Stimulated activated CD8-positive, alpha-beta memory T cell treated with anti-CD3 and anti-CD28 coated beads, Interleukin-15, amount 100 ng/mL, for 4 hours (primary cell): ENCODE data around the gene SFSWAP.
"Not testable (repeated sequence)": the region's sequence is repeated elsewhere in the genome, so short reads cannot be mapped to it uniquely, and the experiment has no call there.

Experiments used
- DNase-seq, 2 donors: peaks; one replicate each; pipeline ENCODE4 v3.0.0-alpha.2; 2020; ENCODE audit warnings: low read depth in 2 of 2

Gene SFSWAP

DNA sequence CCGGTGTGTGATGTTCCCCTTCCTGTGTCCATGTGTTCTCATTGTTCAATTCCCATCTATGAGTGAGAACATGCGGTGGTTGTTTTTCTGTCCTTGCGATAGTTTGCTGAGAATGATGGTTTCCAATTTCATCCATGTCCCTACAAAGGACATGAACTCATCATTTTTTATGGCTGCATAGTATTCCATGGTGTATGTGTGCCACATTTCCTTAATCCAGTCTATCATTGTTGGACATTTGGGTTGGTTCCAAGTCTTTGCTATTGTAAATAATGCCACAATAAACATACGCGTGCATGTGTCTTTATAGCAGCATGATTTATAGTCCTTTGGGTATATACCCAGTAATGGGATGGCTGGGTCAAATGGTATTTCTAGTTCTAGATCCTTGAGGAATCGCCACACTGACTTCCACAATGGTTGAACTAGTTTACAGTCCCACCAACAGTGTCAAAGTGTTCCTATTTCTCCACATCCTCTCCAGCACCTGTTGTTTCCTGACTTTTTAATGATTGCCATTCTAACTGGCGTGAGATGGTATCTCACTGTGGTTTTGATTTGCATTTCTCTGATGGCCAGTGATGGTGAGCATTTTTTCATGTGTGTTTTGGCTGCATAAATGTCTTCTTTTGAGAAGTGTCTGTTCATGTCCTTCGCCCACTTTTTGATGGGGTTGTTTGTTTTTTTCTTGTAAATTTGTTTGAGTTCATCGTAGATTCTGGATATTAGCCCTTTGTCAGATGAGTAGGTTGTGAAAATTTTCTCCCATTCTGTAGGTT, 98.8 kb downstream of the SFSWAP start:
- DNase-seq: not testable (repeated sequence)

DNA sequence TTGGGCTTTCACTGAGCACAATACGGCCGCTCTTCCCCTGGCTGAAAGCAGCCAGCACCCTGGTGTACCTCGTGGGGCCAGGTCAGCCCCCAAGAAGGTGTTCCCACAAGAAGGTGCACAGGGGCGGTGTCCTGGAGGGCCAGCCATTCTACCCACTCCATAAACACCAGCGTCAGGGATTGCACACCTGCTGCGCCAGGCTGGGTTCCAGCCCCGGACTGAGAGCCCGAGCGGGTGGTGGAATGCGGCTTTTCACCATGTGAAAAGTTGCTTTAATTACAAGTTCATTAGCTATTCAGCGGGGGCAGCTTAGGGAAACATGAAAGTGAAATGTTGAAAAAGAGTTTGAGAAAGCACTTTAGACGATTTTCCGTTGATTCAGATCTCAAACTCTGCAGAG, 99.8 kb downstream of the SFSWAP start:
- DNase-seq: no peak

DNA sequence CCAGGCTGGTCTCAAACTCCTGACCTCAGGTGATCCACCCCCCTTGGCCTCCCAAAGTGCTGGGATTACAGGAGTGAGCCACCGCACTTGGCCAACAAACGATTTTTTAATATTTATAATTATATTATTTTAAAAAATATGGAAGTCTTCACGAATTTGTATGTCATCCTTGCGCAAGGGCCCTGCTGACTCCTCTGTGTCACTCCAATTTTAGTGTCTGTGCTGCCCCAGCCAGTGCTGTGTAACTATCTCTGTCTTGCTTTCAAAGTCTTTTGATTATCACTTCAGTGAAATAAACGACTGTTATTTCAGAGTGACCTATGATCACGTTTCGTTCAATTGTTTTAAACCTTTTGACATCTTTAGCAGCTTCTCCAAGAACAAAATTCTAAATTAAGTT, 104.2 kb downstream of the SFSWAP start:
- no peak for DNase-seq

DNA sequence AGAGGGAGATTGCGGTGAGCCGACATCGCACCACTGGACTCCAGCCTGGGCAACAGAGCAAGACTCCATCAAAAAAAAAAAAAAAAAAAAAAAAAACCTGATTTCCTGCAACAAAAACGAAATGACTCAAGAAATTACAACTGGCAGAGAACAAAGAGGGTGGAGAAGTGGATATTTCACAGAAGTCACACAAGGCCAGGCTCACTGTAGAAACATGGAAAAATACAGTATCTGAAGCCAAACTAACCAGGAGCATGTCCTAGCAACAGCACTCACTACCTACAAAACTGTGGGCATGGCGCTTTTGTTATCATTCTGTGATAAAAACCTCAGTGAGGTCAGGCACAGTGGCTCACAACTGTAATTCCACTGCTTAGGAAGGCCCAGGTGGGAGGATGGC, 105.6 kb downstream of the SFSWAP start:
- DNase-seq: no peak

DNA sequence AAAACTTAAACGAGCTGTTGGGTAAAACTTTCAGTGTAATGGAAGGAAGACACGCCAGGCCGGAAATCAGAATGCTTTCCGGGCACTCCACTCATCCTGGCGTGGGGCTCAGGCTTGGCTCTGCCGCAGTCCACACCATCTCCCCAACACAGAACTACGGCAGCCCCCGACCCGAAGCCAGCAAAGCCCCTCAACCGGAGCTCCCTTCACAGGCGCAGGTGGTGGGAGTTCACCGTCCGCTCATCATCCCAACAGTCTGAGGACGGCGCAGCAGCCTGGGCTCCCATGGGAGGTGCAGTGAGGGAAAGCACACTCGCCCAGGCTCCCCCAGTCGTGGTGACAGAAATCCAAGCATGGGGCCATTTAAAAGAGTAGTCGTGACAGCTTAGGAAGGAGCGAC, 106.4 kb downstream of the SFSWAP start:
- no peak for DNase-seq

DNA sequence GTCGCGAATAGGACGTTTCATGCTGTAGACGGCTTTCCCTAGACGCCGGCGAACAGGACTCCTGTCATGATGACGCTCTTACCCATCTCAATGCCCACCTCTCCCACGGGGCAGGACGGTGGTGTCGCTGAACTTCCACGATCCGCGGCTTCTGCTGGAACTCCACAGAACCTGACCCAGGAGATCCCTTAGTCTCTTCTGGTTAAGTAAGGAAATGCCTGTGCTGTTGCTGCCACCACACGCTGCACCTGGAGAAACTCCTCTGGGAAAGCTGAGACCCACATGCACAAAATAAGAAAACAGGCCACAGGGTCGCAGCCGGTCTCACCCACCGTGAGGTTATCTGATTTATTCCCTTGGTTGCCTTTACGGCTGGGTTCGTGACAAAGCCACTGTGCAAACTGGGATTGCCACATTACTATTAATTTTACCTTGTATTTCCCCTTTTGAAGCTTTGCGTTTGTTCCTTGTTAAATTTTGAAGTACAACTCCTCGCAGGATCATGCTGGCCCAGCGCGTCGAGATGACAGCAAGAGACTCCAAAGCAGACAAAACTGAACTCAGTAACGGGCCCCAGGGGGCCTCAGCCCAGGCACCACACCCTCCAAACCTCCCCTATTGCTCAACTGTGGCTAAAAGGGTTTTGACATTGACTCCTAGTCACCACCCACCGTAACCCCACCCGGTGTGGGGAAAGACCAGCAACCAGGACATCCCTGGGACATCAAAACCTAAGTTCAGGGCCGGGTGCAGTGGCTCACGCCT, 108.1 kb downstream of the SFSWAP start:
- DNase-seq: no peak

- no peak for DNase-seq
Measured at GRCh38 chr12:131824450-131824849, 113.6 kb downstream of the SFSWAP start.

DNA sequence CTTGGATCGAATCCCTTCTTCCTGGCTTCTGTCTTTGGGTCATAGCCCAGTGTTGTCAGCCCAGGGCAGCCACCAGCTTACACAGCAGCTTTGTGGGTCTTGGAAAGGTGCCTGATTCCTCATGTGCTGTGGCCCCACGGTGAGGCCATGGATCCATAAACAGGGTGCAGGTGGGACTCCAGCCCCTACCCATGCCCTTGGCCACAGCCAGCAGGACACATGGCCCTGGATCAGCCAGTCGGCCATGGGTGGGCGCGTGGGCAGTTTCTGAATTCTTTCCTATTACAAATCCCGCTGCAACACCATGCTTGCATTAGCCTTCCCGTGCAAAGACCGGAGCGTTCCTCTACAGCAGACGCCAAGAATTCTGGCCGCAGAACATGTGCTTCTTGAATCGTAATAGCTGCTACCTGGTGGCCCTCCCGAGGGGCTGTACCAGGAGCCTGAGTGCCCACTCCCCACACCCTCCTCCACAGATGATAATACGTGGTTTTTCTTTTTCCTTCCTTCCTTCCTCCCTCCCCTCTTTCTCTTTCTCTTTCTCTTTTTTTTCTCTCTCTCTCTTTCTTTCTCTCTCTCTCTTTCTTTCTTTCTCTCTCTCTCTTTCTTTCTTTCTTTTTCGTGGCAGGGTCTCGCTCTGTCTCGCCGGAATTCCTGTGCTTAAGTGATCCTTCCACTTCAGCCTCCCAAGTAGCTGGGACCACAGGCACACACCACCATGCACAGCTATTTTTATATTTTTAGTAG, 114.4 kb downstream of the SFSWAP start:
- no peak for DNase-seq

GRCh38 chr12:131826097-131826928, 115.4 kb downstream of the SFSWAP start:
- no peak for DNase-seq

- no peak for DNase-seq
Measured at GRCh38 chr12:131827961-131828534, 117.2 kb downstream of the SFSWAP start, which contains the start of gene MMP17. TSS of gene MMP17 (plus strand) at chr12:131828393. CDS start at chr12:131828495, 102 bp downstream.

DNA sequence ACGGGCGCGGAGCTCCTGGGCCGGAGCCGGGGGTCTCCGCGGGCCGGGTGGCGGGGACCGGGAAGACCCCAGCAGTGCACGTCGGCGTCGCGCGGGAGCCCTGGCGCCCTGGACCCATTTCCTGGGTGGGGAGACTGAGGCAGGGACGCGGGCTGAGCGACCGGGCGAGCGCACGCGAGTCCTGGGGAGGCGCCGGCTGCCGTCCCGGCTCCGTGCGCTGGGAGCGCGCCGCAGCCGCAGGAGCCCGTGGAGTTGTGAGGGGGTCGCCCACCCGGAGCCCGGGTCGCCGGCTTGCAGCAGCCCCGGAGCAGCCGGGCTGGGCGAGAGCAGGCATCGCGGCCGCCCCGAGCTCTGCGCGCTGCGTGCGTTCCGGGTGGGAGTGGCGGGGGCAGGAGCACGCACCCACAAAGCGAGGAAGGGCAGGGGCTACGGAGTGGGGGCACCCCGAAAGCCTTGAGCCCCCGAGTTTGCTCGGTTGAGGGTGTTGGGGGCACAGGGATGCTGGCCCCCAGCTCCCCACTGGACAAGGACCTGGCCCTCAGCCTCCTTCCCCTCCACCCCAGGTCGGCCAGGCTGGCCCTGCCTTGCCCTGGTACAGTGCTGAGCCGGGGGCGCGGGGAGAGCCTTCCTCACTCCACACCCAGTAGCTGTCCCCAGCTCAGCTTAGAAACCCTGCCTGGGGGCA, 117.9 kb downstream of the SFSWAP start:
- no peak for DNase-seq

DNA sequence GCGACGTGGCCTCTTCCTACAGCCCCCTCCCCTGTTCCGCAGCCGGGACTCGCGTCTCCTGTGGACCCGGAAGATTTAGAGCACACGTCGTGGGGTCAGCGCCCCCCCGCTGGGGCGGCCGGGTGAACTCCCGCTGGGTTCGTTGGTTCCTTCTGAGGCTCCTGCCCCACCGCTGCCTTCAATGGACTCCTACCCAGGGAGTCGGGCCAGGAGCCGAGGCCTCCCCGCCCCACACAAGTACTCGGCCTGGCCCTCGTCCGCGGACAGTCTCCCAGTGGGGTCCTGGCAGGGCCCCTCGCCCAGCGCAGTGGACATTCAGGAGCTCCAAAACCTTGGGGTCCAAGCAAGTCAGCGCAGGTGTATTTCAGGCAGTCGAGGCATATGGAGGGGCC, 118.5 kb downstream of the SFSWAP start:
- DNase-seq: no peak

DNA sequence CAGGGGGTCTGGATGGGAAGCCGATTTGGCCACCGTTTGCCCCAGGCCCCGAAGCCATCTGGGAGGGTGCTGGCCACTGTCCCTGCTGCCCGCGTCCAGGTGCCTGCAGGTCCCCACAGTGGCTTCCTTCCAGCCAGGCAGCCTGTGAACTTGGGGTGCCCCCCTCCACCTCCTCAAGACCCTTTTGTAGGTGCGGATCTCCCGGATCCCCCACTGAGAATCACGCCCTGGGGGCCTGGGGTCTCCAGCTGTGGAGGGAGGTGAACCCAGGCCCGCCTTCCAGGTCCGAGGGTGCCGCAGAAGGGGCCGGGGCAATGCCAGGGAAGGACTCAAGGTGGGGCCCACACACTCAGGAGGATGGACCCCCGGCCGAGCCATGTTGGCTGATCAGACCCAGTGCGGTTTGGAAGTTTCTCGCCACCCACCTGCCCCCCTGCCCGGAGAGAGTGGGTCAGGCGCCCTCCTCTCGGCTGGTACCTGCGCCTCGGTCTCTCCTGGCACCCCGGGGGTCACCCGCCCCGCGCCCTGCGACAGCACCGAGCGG, 119.0 kb downstream of the SFSWAP start:
- no peak for DNase-seq

GRCh38 chr12:131830335-131830913, 119.5 kb downstream of the SFSWAP start:
- DNase-seq: no peak

GRCh38 chr12:131830914-131831571, 120.2 kb downstream of the SFSWAP start:
- peak in 1 of 2 donors; percentile 19 for DNase-seq

DNA sequence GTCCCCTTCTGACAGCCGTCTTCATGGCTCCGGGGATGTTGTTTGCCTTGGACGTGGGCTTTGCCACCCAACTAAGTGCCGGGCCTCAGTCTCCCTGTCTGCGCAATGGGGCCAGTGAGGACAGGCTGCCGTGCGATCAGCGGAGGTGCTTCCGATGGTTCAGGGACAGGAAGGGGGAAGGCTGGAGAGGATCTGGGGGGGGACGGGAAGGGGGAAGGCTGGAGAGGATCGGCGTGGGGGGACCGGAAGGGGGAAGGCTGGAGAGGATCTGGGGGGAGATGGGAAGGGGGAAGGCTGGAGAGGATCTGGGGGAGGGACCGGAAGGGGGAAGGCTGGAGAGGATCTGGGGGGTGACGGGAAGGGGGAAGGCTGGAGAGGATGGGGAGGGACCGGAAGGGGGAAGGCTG, 120.7 kb downstream of the SFSWAP start:
- DNase-seq: no peak

DNA sequence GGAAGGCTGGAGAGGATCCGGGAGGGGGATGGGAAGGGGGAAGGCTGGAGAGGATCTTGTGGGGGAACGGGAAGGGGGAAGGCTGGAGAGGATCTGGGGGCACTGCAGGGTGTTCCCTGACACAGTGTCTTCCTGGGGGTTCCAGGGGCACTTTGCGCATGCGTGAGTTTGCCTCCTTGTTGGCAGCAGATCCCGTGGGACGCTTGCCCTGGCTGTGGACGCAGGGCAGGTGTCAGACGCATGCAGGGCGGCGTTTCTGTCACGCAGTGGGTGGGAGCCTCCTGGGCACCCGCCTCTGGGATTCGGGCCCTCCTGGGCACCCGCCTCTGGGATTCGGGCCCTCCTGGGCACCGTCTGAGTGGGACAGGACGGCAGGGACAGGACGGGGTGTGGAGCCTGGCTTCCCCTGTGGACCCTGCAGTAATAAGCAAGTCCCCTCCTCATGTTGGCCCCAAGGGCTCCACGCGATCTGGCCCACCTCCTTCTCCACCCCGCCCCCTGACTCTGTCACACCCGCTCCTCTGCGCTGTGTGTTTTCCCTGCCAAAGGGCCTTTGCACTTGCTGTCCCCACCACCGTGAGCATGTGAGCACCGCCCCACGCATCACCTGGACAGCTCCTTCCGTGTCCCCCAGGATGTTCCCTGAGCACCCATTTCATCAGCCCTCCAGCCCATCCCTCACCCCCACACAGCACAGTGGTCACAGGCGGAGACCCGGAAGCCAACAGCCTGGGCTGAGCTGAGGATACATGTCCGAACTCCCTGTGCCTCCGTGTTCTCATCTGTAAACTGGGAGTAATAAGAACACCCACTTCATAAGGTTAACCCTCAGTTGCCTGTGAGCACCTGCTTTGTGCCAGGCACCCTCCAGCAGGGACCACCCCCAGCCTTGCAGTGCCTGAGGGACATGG, 121.7 kb downstream of the SFSWAP start:
- no peak for DNase-seq

DNA sequence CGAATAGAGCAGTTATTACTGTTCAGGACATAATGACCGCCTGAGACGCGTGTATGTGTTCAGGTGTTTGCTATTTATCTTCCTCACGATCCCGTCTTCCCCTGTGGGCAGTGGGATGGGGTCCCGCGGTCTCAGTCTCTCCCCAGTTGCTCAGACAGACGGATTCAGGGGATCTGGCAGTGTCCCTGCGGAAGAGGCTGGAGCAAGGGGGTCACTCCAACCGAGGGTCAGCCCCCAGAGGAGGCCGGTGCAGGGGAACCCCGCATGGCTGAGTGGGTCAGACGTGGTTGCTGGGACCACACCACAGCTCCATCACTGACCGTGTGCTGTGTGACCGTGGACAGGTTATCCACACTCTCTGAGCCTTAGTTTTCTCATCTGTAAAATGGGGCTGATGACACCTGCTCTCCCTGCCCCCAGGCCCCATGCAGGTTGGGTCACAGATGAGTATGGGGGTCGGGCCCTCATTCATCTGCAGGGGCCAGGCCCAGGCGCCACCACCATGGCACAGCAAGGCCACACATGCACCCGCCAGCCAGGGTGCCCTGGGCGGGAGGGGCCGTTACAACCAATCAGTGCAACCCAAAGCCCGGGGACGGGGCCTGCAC, 122.5 kb downstream of the SFSWAP start:
- DNase-seq: no peak
